HEK293 (cell line): Measurements from ENCODE around the gene RASA3.

Experiments
- CTCF ChIA-PET: fragments of 350-600 bp; formaldehyde crosslinking; extraction: SDS; loops from one replicate; lab custom pipeline; 2021; ENCODE audit warnings: antibody characterized with exemption; lab: Yijun Ruan, JAX
- POLR2A ChIA-PET: fragments of 300-600 bp; formaldehyde crosslinking; extraction: SDS; loops from one replicate; lab custom pipeline; 2020; ENCODE audit warnings: antibody characterized with exemption, inconsistent platforms; lab: Yijun Ruan, JAX
- H3K27ac ChIP-seq: fragments of 200-500 bp; sonication (Bioruptor generic); 2 replicates; pipeline ENCODE4 v1.5.1; 2014; ENCODE audit warnings: low read depth, low read length, control low read depth, inconsistent platforms; ENCODE audit errors: extremely low read depth
- H3K36me3 ChIP-seq, 2 experiments: fragments of 200-500 bp in 1 of 2; sonication (Bioruptor generic) in 1 of 2; 1 replicate in 1 of 2; 2 replicates in 1 of 2; pipeline ENCODE4 v1.5.1; 2014 to 2017; ENCODE audit warnings: inconsistent platforms in 2 of 2, low read length in 2 of 2; ENCODE audit not compliant: control insufficient read depth in 2 of 2, insufficient read depth in 1 of 2
- H3K4me1 ChIP-seq: fragments of 200-500 bp; sonication (Bioruptor generic); 2 replicates; pipeline ENCODE4 v1.5.1; 2014; ENCODE audit warnings: mild to moderate bottlenecking, low read length, inconsistent platforms; ENCODE audit not compliant: control insufficient read depth, insufficient read depth
- H3K4me3 ChIP-seq: 2 replicates; pipeline ENCODE4 v1.5.1; 2011; ENCODE audit warnings: low read depth, mild to moderate bottlenecking, control low read depth, low read length, moderate library complexity
- H3K9me3 ChIP-seq: fragments of 200-500 bp; sonication (Bioruptor generic); 2 replicates; pipeline ENCODE4 v1.5.1; 2014; ENCODE audit warnings: low read depth, low read length, inconsistent platforms; ENCODE audit not compliant: control insufficient read depth, insufficient read depth
- AEBP2 ChIP-seq: fragments of 450-650 bp; formaldehyde crosslinking; IDR thresholded peaks from 2 replicates; pipeline ENCODE4 v1.5.1; 2016; ENCODE audit warnings: missing biosample characterization, missing genetic modification characterization, borderline replicate concordance
- CTCF ChIP-seq: fragments of 450-650 bp; formaldehyde crosslinking; IDR thresholded peaks from 2 replicates; pipeline ENCODE4 v1.5.1; 2016; ENCODE audit warnings: missing biosample characterization, missing genetic modification characterization
- ELK4 ChIP-seq: IDR thresholded peaks from 2 replicates; pipeline ENCODE4 v1.6.1; 2011; ENCODE audit warnings: mild to moderate bottlenecking, low read depth, low read length, borderline replicate concordance
- GLI4 ChIP-seq: fragments of 450-650 bp; formaldehyde crosslinking; IDR thresholded peaks from 2 replicates; pipeline ENCODE4 v1.5.1; 2016; ENCODE audit warnings: missing biosample characterization, missing genetic modification characterization
- GLIS1 ChIP-seq: fragments of 450-650 bp; formaldehyde crosslinking; IDR thresholded peaks from 2 replicates; pipeline ENCODE4 v1.5.1; 2016; ENCODE audit warnings: missing biosample characterization, missing genetic modification characterization
- HOXD13 ChIP-seq: sonication (generic); formaldehyde crosslinking; IDR thresholded peaks from 2 replicates; pipeline ENCODE4 v1.8.0; 2022; ENCODE audit warnings: missing genetic modification reagents, borderline replicate concordance
- KLF9 ChIP-seq: fragments of 450-650 bp; formaldehyde crosslinking; IDR thresholded peaks from 2 replicates; pipeline ENCODE4 v1.5.1; 2016; ENCODE audit warnings: missing biosample characterization, missing genetic modification characterization, low read depth
- RBAK ChIP-seq: fragments of 450-650 bp; formaldehyde crosslinking; IDR thresholded peaks from 2 replicates; pipeline ENCODE4 v1.5.1; 2016; ENCODE audit warnings: missing biosample characterization, missing genetic modification characterization
- SALL2 ChIP-seq: fragments of 450-650 bp; formaldehyde crosslinking; IDR thresholded peaks from 2 replicates; pipeline ENCODE4 v1.5.0; 2017; ENCODE audit warnings: missing biosample characterization, mild to moderate bottlenecking, missing genetic modification characterization, borderline replicate concordance
- ZIC2 ChIP-seq: fragments of 450-650 bp; formaldehyde crosslinking; IDR thresholded peaks from 2 replicates; pipeline ENCODE4 v1.5.1; 2016; ENCODE audit warnings: missing biosample characterization, missing genetic modification characterization
- ZNF112 ChIP-seq: fragments of 450-650 bp; formaldehyde crosslinking; IDR thresholded peaks from 2 replicates; pipeline ENCODE4 v1.5.0; 2017; ENCODE audit warnings: missing biosample characterization, missing genetic modification characterization
- ZNF114 ChIP-seq: fragments of 450-650 bp; formaldehyde crosslinking; IDR thresholded peaks from 2 replicates; pipeline ENCODE4 v1.5.0; 2017; ENCODE audit warnings: missing biosample characterization, missing genetic modification characterization
- ZNF274 ChIP-seq, 2 experiments: fragments of 200-500 bp in 1 of 2; fragments of 450-650 bp in 1 of 2; sonication (Bioruptor generic) in 1 of 2; formaldehyde crosslinking in 1 of 2; IDR thresholded peaks; 2 replicates each; pipeline versions ENCODE4 v1.5.1 to v1.6.1; 2014 to 2016; ENCODE audit warnings: borderline replicate concordance in 1 of 2, inconsistent platforms in 1 of 2, low read length in 1 of 2, missing biosample characterization in 1 of 2, missing genetic modification characterization in 1 of 2
- ZNF280C ChIP-seq: fragments of 450-650 bp; formaldehyde crosslinking; IDR thresholded peaks from 2 replicates; pipeline ENCODE4 v1.5.1; 2016; ENCODE audit warnings: missing biosample characterization, missing genetic modification characterization
- ZNF324 ChIP-seq: fragments of 450-650 bp; formaldehyde crosslinking; IDR thresholded peaks from 2 replicates; pipeline ENCODE4 v1.5.1; 2016; ENCODE audit warnings: missing biosample characterization, missing genetic modification characterization
- ZNF530 ChIP-seq: fragments of 450-650 bp; formaldehyde crosslinking; IDR thresholded peaks from 2 replicates; pipeline ENCODE4 v1.5.1; 2016; ENCODE audit warnings: low read depth, missing biosample characterization, missing genetic modification characterization
- ZNF549 ChIP-seq: fragments of 450-650 bp; IDR thresholded peaks from 2 replicates; pipeline ENCODE4 v1.5.1; 2018; ENCODE audit warnings: missing biosample characterization, missing genetic modification characterization, mild to moderate bottlenecking, inconsistent platforms, moderate library complexity
- ZNF571 ChIP-seq: fragments of 450-650 bp; formaldehyde crosslinking; IDR thresholded peaks from 2 replicates; pipeline ENCODE4 v1.5.0; 2017; ENCODE audit warnings: missing biosample characterization, missing genetic modification characterization
- ZNF585B ChIP-seq: fragments of 450-650 bp; formaldehyde crosslinking; IDR thresholded peaks from 2 replicates; pipeline ENCODE4 v1.5.1; 2016; ENCODE audit warnings: missing biosample characterization, missing genetic modification characterization
- ZNF621 ChIP-seq: fragments of 450-650 bp; formaldehyde crosslinking; IDR thresholded peaks from 2 replicates; pipeline ENCODE4 v1.5.1; 2017; ENCODE audit warnings: missing biosample characterization, missing genetic modification characterization
- ZNF629 ChIP-seq: fragments of 450-650 bp; formaldehyde crosslinking; IDR thresholded peaks from 2 replicates; pipeline ENCODE4 v1.5.1; 2017; ENCODE audit warnings: missing biosample characterization, missing genetic modification characterization
- ZNF639 ChIP-seq: fragments of 450-650 bp; formaldehyde crosslinking; IDR thresholded peaks from 2 replicates; pipeline ENCODE4 v1.5.1; 2016; ENCODE audit warnings: missing biosample characterization, missing genetic modification characterization
- ZNF76 ChIP-seq: fragments of 450-650 bp; formaldehyde crosslinking; IDR thresholded peaks from 2 replicates; pipeline ENCODE4; 2016; ENCODE audit warnings: low read depth, missing biosample characterization, missing genetic modification characterization, borderline replicate concordance
- ZNF777 ChIP-seq: fragments of 450-650 bp; formaldehyde crosslinking; IDR thresholded peaks from 2 replicates; pipeline ENCODE4 v1.5.1; 2017; ENCODE audit warnings: missing biosample characterization, missing genetic modification characterization, borderline replicate concordance

Gene RASA3

GRCh38 chr13:113967729-113968462, 164.5 kb downstream of the RASA3 start:
- CTCF ChIA-PET = interaction anchor here (0.6 to 0.7 kb wide), 2 partner anchors 106 to 260 kb away, joined by 3 read pairs; no protein-coding TSS in a partner anchor
- POLR2A ChIA-PET = no interaction called here
- Histone ChIP-seq H3K9me3 (no peaks in the 10 kb centered on the region), H3K36me3 (no peaks in the 10 kb centered on the region), H3K27ac (no peak overlapping the region), H3K4me3 (no peak overlapping the region), H3K4me1 (no peaks in the 10 kb centered on the region)
- TF ChIP-seq ZNF114 = no peak
- no peak for TF ChIP-seq ZNF280C (tag by site-specific recombination)
- no peak for TF ChIP-seq AEBP2 (tag by site-specific recombination)
- TF ChIP-seq CTCF (tag by site-specific recombination) = no peak
- no peak for TF ChIP-seq ZNF571 (tag by site-specific recombination)
- TF ChIP-seq RBAK = no peak
- TF ChIP-seq ELK4 = no peak
- no peak for TF ChIP-seq ZNF274 (IDR thresholded peaks at IDR 0.05; ENCODE audit: low read length)
- no peak for TF ChIP-seq ZNF274 (tag by site-specific recombination; IDR thresholded peaks at IDR 0.05; ENCODE audit: borderline replicate concordance)
- TF ChIP-seq ZNF639 (tag by site-specific recombination) = no peak
- no peak for TF ChIP-seq KLF9

- H3K36me3 ChIP-seq = no peaks in the 10 kb centered on the region
- CTCF ChIA-PET = no interaction called here
- H3K4me3 ChIP-seq = no peak overlapping the region
- H3K4me1 ChIP-seq = no peaks in the 10 kb centered on the region
- POLR2A ChIA-PET = no interaction called here
- H3K27ac ChIP-seq = no peak overlapping the region
- H3K9me3 ChIP-seq = no peaks in the 10 kb centered on the region
- no peak for TF ChIP-seq GLI4 (tag by site-specific recombination)
- TF ChIP-seq ZNF629 (tag by site-specific recombination) = no peak
- TF ChIP-seq ZNF549 (tag by site-specific recombination) = no peak
- TF ChIP-seq ZNF280C (tag by site-specific recombination) = no peak
- TF ChIP-seq ZNF112 = no peak
- no peak for TF ChIP-seq ZNF585B (tag by site-specific recombination)
- TF ChIP-seq ZNF76 (tag by site-specific recombination) = no peak
- no peak for TF ChIP-seq HOXD13 (CRISPR knock-in tag)
- TF ChIP-seq ZNF621 = no peak
- no peak for TF ChIP-seq GLIS1 (tag by site-specific recombination)
- TF ChIP-seq SALL2 = no peak
- no peak for TF ChIP-seq ZIC2 (tag by site-specific recombination)
- TF ChIP-seq ZNF530 (tag by site-specific recombination) = no peak
- no peak for TF ChIP-seq ZNF324 (tag by site-specific recombination)
- no peak for TF ChIP-seq ZNF777 (tag by site-specific recombination)
Measured at GRCh38 chr13:113967206-113967720, 165.2 kb downstream of the RASA3 start.
